GM12875 (cell line): ENCODE measurements around the gene C1orf141.

ENCODE experiments used
- H3K4me3 ChIP-seq: one replicate; pipeline ENCODE4 v1.5.1; 2011; ENCODE audit warnings: low read depth, low read length, control low read depth
- TF ChIP-seq, protein P1 (sequence below): IDR thresholded peaks from 2 replicates; pipeline ENCODE4 v1.5.1; 2011; ENCODE audit warnings: low read depth, mild to moderate bottlenecking, control low read depth, inconsistent platforms, low read length, moderate library complexity, borderline replicate concordance; ENCODE audit not compliant: insufficient read depth

The C1orf141 gene

DNA sequence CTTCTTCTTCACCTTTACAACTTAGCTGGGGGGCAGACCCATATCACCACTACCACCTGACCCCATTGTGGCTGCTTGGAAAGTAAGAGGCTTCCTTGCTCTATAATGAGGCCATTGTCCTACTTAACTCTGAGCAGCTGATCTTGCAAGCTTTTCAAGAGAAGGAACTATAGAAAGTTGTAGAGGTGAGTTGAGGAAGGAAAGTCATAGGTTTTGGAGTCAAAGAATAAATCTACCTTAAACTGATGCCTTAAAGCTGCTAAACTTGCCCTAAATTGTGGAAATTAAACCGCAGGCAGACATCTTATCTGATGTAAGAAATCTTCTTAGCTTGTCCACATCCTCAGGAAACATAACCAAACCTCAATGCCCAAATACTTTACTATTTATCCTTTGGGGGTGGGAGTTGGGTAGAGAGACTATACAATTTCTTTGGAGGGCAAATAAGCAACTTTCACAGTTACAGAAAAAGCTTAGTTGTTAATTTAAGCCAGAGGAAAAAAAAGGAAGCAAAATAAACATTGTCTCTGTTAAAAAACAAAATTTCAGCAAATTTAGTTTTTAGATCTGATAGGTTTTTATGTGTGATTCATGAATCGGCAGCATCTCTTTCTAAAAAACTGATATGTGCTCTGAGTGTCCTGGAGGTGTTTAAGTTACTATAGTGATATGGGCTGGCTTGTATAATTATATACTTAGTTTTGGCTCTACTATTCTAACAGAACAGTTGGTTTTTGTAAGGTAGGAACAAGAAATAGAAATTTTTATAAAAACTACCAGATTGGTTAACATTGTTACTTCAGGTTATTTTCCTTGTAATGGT, 36.2 kb upstream of the C1orf141 start:
- H3K4me3 ChIP-seq, result no peak overlapping the region
- TF ChIP-seq, protein P1, sequence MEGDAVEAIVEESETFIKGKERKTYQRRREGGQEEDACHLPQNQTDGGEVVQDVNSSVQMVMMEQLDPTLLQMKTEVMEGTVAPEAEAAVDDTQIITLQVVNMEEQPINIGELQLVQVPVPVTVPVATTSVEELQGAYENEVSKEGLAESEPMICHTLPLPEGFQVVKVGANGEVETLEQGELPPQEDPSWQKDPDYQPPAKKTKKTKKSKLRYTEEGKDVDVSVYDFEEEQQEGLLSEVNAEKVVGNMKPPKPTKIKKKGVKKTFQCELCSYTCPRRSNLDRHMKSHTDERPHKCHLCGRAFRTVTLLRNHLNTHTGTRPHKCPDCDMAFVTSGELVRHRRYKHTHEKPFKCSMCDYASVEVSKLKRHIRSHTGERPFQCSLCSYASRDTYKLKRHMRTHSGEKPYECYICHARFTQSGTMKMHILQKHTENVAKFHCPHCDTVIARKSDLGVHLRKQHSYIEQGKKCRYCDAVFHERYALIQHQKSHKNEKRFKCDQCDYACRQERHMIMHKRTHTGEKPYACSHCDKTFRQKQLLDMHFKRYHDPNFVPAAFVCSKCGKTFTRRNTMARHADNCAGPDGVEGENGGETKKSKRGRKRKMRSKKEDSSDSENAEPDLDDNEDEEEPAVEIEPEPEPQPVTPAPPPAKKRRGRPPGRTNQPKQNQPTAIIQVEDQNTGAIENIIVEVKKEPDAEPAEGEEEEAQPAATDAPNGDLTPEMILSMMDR, result no peak

DNA sequence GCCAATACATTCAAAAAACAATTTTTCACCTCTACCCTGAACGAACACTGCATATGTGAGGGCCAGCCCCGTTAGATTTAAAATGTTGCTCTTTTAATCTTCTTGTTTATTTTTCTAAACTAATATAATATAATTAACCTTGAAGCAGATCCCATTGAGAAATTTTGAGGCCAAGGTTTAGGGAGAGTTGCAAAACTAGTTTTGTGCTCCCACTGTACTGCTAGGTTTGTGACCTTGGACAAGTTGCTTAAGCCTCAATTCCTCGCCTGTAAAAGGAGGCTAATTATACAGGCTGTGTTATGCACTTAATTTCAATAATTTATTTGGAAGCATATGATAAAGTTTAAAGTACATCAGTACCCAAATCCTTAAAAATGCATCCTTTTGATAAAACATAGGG, 35.2 kb upstream of the C1orf141 start:
- no peak overlapping the region for H3K4me3 ChIP-seq
- TF ChIP-seq, protein P1, result no peak

DNA sequence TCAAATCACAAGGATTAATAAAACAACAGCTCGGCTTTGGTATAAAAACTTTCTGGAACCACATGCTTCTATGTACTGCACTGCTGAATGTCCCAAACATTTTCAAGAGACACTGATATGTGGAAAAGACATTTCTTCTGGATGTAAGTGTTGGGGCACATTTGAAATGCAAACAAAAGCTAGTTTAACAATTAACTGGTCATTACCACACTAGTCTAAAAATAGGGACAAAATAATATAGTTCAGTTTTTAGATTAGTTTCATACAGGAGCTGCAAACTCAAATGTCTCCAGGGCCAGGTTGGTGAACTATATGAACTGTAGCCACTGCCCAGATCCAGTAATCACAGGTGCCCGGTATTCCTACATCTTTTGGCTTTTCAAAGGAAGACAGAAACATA, 34.7 kb upstream of the C1orf141 start:
- TF ChIP-seq, protein P1, result no peak
- no peak overlapping the region for H3K4me3 ChIP-seq

DNA sequence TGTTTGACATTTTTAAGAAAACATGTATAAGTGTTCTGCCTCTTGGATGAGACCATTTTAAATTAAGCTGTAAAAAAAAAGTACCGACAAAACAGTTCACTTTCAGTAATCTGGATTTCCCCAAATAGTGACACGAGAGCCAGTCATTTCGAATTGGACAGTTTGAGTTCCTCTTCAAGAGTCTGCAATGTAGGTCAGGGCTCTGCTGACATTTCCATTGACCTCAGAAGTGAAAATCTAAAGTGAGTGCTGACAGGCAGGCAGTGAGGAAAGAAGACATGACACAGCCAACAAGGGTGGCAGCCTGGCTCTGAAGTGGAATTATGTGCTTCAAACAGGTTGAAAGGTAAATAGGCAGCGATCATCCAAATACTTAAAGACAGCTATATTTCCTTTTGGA, 31.4 kb upstream of the C1orf141 start, which contains the start of gene IL23R:
Gene IL23R, plus strand, starts transcription at position 259 of the 400 bp plus-strand sequence. CDS start 1,667 bp downstream, outside the sequence.
- TF ChIP-seq, protein P1, result no peak
- no peak within 1 kb of the TSS for H3K4me3 ChIP-seq

DNA sequence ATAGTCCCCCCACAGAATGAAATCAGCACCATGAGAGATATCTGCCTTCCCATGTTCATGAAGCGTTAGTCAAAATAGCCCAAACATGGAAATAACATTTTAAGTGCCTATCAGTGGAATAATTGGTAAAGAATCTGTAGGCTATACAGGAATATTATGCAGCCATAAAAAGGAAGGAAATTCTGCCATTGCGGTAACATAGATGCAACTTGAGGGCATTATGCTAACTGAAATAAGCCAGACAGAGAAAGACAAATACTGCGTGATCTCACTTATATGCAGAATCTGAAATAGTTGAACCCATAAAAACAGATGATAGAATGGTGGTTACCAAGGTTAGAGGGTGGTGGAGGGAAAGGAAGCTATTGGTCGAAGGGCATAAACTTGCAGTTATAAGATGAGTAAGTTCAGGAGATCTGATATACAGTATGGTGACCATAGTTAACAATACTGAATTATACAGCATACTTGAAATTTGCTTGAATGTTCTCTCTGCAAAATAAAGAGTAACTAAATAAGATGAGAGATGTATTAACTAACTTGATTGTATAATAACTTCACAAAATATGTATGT, 30.8 kb upstream of the C1orf141 start:
- TF ChIP-seq, protein P1, result no peak
- no peak overlapping the region for H3K4me3 ChIP-seq

DNA sequence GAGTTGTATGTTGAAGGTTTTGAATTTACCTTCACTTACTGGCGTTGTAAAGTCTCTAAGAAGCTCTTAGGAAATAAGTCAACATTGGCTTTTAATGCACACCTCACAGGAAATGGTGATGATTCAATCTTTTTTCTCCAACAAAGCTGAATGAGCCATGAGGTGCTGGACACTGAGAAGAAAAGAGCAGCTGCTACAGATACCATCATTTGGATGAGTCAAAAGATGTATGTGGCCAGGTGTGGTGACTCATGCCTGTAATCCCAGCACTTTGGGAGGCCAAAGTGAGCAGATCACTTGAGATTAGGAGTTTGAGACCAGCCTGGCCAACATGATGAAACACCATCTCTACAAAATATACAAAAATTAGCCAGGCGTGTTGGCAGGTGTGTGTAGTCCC, 28.2 kb upstream of the C1orf141 start:
- no peak overlapping the region for H3K4me3 ChIP-seq
- TF ChIP-seq, protein P1, result no peak

DNA sequence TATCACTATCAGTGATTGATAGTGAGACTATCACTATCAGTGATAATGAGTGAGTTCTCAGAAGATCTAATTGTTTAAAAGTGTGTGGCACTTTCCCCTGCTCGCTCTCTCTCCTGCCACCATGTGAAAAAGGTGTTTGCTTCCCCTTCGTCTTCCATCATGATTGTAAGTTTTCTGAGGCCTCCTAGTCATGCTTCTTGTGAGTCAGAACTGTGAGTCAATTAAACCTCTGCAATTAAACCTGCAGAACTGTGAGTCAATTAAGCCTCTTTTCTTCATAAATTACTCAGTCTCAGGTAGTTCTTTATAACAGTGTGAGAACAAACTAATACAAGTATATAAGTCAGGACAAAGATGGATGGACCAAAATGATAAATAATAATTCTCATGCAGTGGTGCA, 24.5 kb upstream of the C1orf141 start:
- TF ChIP-seq, protein P1, result no peak
- no peak overlapping the region for H3K4me3 ChIP-seq
